Measurements from ENCODE around the gene ANO2.

Gene ANO2

GRCh38 chr12:5718680-5719079, 226.4 kb downstream of the ANO2 start:
- H3K36me3 ChIP-seq (ENCODE audit: control insufficient read depth, insufficient read depth, low read length) = no peaks in the 10 kb centered on the region
- H3K27me3 ChIP-seq (ENCODE audit: control insufficient read depth, insufficient read depth, low read length, poor library complexity, severe bottlenecking) = no peaks in the 10 kb centered on the region
- WGBS, 2 experiments = 94 to 96% methylated on average over 6 of the region's 6 CpGs
- H3K4me1 ChIP-seq (ENCODE audit: control insufficient read depth, insufficient read depth, low read length) = peaks cover 19% of the 10 kb centered on the region
- H3K9me3 ChIP-seq (ENCODE audit: control insufficient read depth, low read length) = no peaks in the 10 kb centered on the region
- H3K4me3 ChIP-seq (ENCODE audit: insufficient read depth, low read depth, low read length) = no peak overlapping the region
- no peak overlapping the region for H3K27ac ChIP-seq (ENCODE audit: insufficient read depth, low read depth, low read length, poor library complexity, severe bottlenecking)

- Histone ChIP-seq H3K27ac (ENCODE audit: insufficient read depth, low read depth, low read length, poor library complexity, severe bottlenecking) (no peak overlapping the region), H3K27me3 (ENCODE audit: control insufficient read depth, insufficient read depth, low read length, poor library complexity, severe bottlenecking) (no peaks in the 10 kb centered on the region), H3K4me3 (ENCODE audit: insufficient read depth, low read depth, low read length) (no peak overlapping the region), H3K9me3 (ENCODE audit: control insufficient read depth, low read length) (no peaks in the 10 kb centered on the region), H3K36me3 (ENCODE audit: control insufficient read depth, insufficient read depth, low read length) (no peaks in the 10 kb centered on the region), H3K4me1 (ENCODE audit: control insufficient read depth, insufficient read depth, low read length) (peaks cover 17% of the 10 kb centered on the region)
- 95 to 96% methylated on average over 5 of the region's 5 CpGs for WGBS, 2 experiments
Measured at GRCh38 chr12:5718073-5718472, 227.0 kb downstream of the ANO2 start.

DNA sequence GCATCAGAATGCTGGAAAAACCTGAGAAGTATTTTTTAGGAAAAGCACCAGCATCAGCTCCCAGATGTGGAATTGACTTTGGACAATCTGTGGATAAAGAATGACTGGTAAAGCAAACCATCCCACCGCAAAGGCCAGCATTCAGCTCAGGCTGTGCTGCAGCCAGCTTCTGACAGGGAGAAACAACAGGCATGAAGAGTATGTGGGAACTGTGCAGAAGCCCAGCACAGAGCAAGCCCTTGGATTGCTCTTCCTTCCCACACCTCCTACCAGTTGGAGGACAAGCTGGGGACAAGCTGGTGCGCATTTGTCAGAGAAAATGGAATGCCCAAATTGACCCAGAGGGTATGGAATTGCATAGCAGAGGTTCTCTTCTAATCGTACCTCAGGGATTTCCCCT, 228.1 kb downstream of the ANO2 start:
- no peaks in the 10 kb centered on the region for H3K36me3 ChIP-seq (ENCODE audit: control insufficient read depth, insufficient read depth, low read length)
- no peak overlapping the region for H3K27ac ChIP-seq (ENCODE audit: insufficient read depth, low read depth, low read length, poor library complexity, severe bottlenecking)
- H3K4me3 ChIP-seq (ENCODE audit: insufficient read depth, low read depth, low read length) = no peak overlapping the region
- peaks cover 9% of the 10 kb centered on the region for H3K4me1 ChIP-seq (ENCODE audit: control insufficient read depth, insufficient read depth, low read length)
- no peaks in the 10 kb centered on the region for H3K9me3 ChIP-seq (ENCODE audit: control insufficient read depth, low read length)
- no peaks in the 10 kb centered on the region for H3K27me3 ChIP-seq (ENCODE audit: control insufficient read depth, insufficient read depth, low read length, poor library complexity, severe bottlenecking)
- 96% methylated on average over 3 of the region's 3 CpGs for WGBS, 2 experiments

DNA sequence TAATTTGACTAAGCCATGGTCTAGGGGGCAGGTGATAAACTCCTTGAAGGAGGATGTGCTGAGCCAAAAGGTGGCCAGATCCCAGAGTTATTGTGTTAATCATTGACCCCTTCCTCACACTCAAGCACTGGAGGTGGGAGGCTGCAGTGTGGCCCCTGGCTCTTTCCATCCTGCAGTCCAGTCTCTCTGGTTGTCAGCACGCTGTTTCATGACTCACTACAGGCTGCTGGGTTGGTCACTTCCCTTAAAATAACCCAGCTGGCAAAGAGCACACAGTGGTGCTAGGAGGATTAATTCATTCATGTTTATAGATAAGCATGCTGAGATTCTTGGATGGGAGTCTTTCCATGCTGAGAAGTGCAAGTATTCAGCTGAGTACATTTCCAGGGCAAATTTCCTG, 228.9 kb downstream of the ANO2 start:
- H3K4me1 ChIP-seq (ENCODE audit: control insufficient read depth, insufficient read depth, low read length) = peaks cover 9% of the 10 kb centered on the region
- WGBS, 2 experiments = 93 to 94% methylated on average over 1 of the region's 1 CpG
- no peaks in the 10 kb centered on the region for H3K27me3 ChIP-seq (ENCODE audit: control insufficient read depth, insufficient read depth, low read length, poor library complexity, severe bottlenecking)
- H3K27ac ChIP-seq (ENCODE audit: insufficient read depth, low read depth, low read length, poor library complexity, severe bottlenecking) = no peak overlapping the region
- H3K36me3 ChIP-seq (ENCODE audit: control insufficient read depth, insufficient read depth, low read length) = no peaks in the 10 kb centered on the region
- no peaks in the 10 kb centered on the region for H3K9me3 ChIP-seq (ENCODE audit: control insufficient read depth, low read length)
- no peak overlapping the region for H3K4me3 ChIP-seq (ENCODE audit: insufficient read depth, low read depth, low read length)

DNA sequence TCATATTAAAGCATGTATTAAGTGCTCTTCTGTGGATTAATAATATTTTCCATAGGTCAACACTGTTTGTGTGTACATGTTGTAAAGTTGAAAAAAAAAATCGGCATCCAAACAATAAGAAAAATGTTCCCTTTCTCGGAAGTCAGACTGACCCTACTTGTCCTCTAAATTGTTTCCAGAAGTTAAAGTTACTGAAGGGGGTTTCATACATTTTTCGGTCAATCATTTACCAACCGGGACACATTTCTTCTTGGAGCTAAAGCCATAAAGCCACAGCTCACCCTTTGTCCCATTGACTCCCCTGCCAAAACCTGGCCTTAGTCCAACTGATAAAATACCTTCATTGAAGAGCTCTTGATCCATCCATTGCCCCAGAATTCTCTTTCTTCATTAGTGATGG, 230.0 kb downstream of the ANO2 start:
- H3K9me3 ChIP-seq (ENCODE audit: control insufficient read depth, low read length) = no peaks in the 10 kb centered on the region
- peaks cover 1% of the 10 kb centered on the region for H3K4me1 ChIP-seq (ENCODE audit: control insufficient read depth, insufficient read depth, low read length)
- no peaks in the 10 kb centered on the region for H3K27me3 ChIP-seq (ENCODE audit: control insufficient read depth, insufficient read depth, low read length, poor library complexity, severe bottlenecking)
- H3K4me3 ChIP-seq (ENCODE audit: insufficient read depth, low read depth, low read length) = no peak overlapping the region
- WGBS, 2 experiments = 95 to 96% methylated on average over 4 of the region's 4 CpGs
- no peak overlapping the region for H3K27ac ChIP-seq (ENCODE audit: insufficient read depth, low read depth, low read length, poor library complexity, severe bottlenecking)
- no peaks in the 10 kb centered on the region for H3K36me3 ChIP-seq (ENCODE audit: control insufficient read depth, insufficient read depth, low read length)

DNA sequence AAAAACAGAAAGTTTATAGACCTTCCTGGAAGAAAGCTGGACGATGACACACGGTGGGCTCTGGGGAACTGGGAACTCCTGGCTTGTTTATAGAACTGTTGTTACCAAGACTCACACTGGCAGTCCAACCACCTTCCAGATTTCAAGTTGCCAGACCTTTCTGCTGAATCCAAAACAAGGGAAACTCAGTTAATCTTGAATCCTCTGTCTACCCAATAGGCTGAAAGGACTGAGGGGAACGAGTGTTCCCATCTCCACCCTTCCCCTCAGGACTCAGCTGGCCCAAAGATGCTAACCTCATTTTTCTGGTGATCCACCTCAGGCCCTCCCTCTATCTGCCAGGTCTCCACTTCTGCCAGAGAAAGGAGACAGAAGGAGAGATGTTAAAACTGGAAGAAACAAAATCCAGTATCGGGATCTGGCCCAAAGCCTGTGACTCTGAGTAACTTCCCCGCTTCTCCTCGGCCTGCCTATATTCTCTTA, 231.4 kb downstream of the ANO2 start:
- H3K4me3 ChIP-seq (ENCODE audit: insufficient read depth, low read depth, low read length) = no peak overlapping the region
- no peaks in the 10 kb centered on the region for H3K9me3 ChIP-seq (ENCODE audit: control insufficient read depth, low read length)
- H3K27ac ChIP-seq (ENCODE audit: insufficient read depth, low read depth, low read length, poor library complexity, severe bottlenecking) = no peak overlapping the region
- no peaks in the 10 kb centered on the region for H3K27me3 ChIP-seq (ENCODE audit: control insufficient read depth, insufficient read depth, low read length, poor library complexity, severe bottlenecking)
- H3K36me3 ChIP-seq (ENCODE audit: control insufficient read depth, insufficient read depth, low read length) = no peaks in the 10 kb centered on the region
- WGBS, 2 experiments = 95 to 96% methylated on average over 6 of the region's 6 CpGs
- no peaks in the 10 kb centered on the region for H3K4me1 ChIP-seq (ENCODE audit: control insufficient read depth, insufficient read depth, low read length)

GRCh38 chr12:5710260-5710878, 234.7 kb downstream of the ANO2 start:
- Histone ChIP-seq H3K4me1 (ENCODE audit: control insufficient read depth, insufficient read depth, low read length) (no peaks in the 10 kb centered on the region), H3K36me3 (ENCODE audit: control insufficient read depth, insufficient read depth, low read length) (no peaks in the 10 kb centered on the region)

DNA sequence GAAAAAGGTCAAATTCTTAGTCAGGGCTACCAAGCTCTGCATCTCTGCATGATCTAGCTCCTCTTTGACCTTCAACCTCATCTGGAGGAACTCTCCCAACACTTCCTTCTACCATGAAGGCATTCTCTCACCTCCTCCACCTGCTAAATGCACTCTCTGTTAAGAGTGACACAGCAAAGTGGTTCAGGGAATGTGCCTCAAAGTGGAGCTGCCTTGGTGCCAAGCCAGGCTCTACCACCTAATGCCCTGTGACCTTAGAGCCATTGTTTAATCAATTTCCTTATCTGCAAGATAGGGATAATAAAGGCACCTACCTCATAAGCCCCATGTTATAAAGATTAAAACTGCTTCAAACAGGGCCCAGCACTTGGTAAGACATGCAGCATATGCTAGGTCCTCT, 236.7 kb downstream of the ANO2 start:
- Histone ChIP-seq H3K4me3 (ENCODE audit: insufficient read depth, low read depth, low read length) (no peak overlapping the region), H3K27me3 (ENCODE audit: control insufficient read depth, insufficient read depth, low read length, poor library complexity, severe bottlenecking) (no peaks in the 10 kb centered on the region), H3K36me3 (ENCODE audit: control insufficient read depth, insufficient read depth, low read length) (no peaks in the 10 kb centered on the region), H3K9me3 (ENCODE audit: control insufficient read depth, low read length) (no peaks in the 10 kb centered on the region), H3K27ac (ENCODE audit: insufficient read depth, low read depth, low read length, poor library complexity, severe bottlenecking) (no peak overlapping the region), H3K4me1 (ENCODE audit: control insufficient read depth, insufficient read depth, low read length) (no peaks in the 10 kb centered on the region)

More at GRCh38 chr12:5710260-5710878, 234.7 kb downstream of the ANO2 start:
- WGBS, 2 experiments = 92 to 97% methylated on average over 1 of the region's 1 CpG
- H3K9me3 ChIP-seq (ENCODE audit: control insufficient read depth, low read length) = no peaks in the 10 kb centered on the region
- no peak overlapping the region for H3K27ac ChIP-seq (ENCODE audit: insufficient read depth, low read depth, low read length, poor library complexity, severe bottlenecking)
- H3K27me3 ChIP-seq (ENCODE audit: control insufficient read depth, insufficient read depth, low read length, poor library complexity, severe bottlenecking) = no peaks in the 10 kb centered on the region
- no peak overlapping the region for H3K4me3 ChIP-seq (ENCODE audit: insufficient read depth, low read depth, low read length)

- Histone ChIP-seq H3K36me3 (ENCODE audit: control insufficient read depth, insufficient read depth, low read length) (no peaks in the 10 kb centered on the region), H3K27ac (ENCODE audit: insufficient read depth, low read depth, low read length, poor library complexity, severe bottlenecking) (no peak overlapping the region), H3K9me3 (ENCODE audit: control insufficient read depth, low read length) (no peaks in the 10 kb centered on the region), H3K4me3 (ENCODE audit: insufficient read depth, low read depth, low read length) (no peak overlapping the region), H3K4me1 (ENCODE audit: control insufficient read depth, insufficient read depth, low read length) (no peaks in the 10 kb centered on the region), H3K27me3 (ENCODE audit: control insufficient read depth, insufficient read depth, low read length, poor library complexity, severe bottlenecking) (no peaks in the 10 kb centered on the region)
- 92 to 94% methylated on average over 4 of the region's 4 CpGs for WGBS, 2 experiments
Measured at GRCh38 chr12:5706247-5706646, 238.8 kb downstream of the ANO2 start.

DNA sequence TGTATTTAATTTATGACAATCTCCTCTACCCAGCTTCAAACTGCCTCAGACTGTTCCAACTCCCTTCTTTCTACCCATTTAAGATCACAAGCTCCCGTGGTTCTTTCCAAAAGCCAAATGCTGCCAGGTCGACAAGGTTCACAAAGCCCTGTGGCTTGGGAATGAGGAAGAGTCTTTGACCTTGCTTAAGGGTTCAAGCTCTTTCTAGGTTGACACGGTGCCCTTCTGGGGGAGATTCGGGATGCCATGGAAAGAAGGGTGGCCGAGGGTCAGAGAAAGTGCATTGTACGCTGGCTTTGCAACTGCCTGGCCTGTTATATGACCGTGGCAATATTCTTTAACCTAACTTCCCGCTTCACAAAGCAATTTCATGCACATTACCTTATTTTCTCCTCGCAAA, 239.3 kb downstream of the ANO2 start:
- H3K4me3 ChIP-seq (ENCODE audit: insufficient read depth, low read depth, low read length) = no peak overlapping the region
- H3K27ac ChIP-seq (ENCODE audit: insufficient read depth, low read depth, low read length, poor library complexity, severe bottlenecking) = no peak overlapping the region
- WGBS, 2 experiments = 92 to 97% methylated on average over 9 of the region's 9 CpGs
- no peaks in the 10 kb centered on the region for H3K4me1 ChIP-seq (ENCODE audit: control insufficient read depth, insufficient read depth, low read length)
- H3K27me3 ChIP-seq (ENCODE audit: control insufficient read depth, insufficient read depth, low read length, poor library complexity, severe bottlenecking) = no peaks in the 10 kb centered on the region
- no peaks in the 10 kb centered on the region for H3K36me3 ChIP-seq (ENCODE audit: control insufficient read depth, insufficient read depth, low read length)
- H3K9me3 ChIP-seq (ENCODE audit: control insufficient read depth, low read length) = no peaks in the 10 kb centered on the region
